Mesothelial cell of epicardium (in vitro differentiated cells): ENCODE results near the gene BCR. TPM values are rescaled to one million over a fixed set of nuclear protein-coding genes. Genes with fewer than 3 reads are reported as not detected.

Source experiments
- DNase-seq, 2 experiments: peaks; one replicate each; pipeline ENCODE4 v3.0.0; 2021; ENCODE audit warnings: low spot score in 2 of 2; ENCODE audit not compliant: unreplicated experiment in 2 of 2
- H3K27ac Mint-ChIP-seq: 2 replicates; pipeline ENCODE4 v1.8.0; 2021; ENCODE audit warnings: mixed read lengths
- H3K27me3 Mint-ChIP-seq: 2 replicates; pipeline ENCODE4 v1.8.0; 2021; ENCODE audit warnings: low read depth, mixed read lengths
- H3K36me3 Mint-ChIP-seq: 2 replicates; pipeline ENCODE4 v1.8.0; 2021; ENCODE audit warnings: mixed read lengths
- H3K4me1 Mint-ChIP-seq: 2 replicates; pipeline ENCODE4 v1.8.0; 2021; ENCODE audit warnings: mixed read lengths
- H3K4me3 Mint-ChIP-seq: 2 replicates; pipeline ENCODE4 v1.8.0; 2021; ENCODE audit warnings: mild to moderate bottlenecking, moderate library complexity, mixed read lengths
- H3K9me3 Mint-ChIP-seq: 2 replicates; pipeline ENCODE4 v1.8.0; 2021; ENCODE audit warnings: mixed read lengths
- CTCF ChIP-seq: fragments of 200-600 bp; sonication (generic); IDR thresholded peaks from one replicate; pipeline ENCODE4 v1.5.0; 2021; ENCODE audit warnings: antibody characterized with exemption; ENCODE audit not compliant: unreplicated experiment
- total RNA-seq: library from RNA; stranded (reverse); gene quantifications from 3 replicates; pipeline ENCODE4 v1.2.1, GENCODE V29; 2021

Gene BCR
- total RNA-seq, 1 donor from 2014 or later, result 72.4 TPM

GRCh38 chr22:23153994-23154393 is 26.3 kb upstream of the BCR start:
- no peak for TF ChIP-seq CTCF
- no peak for DNase-seq
- H3K4me3 Mint-ChIP-seq, result no peak overlapping the region
- peaks cover 8% of the 10 kb centered on the region for H3K4me1 Mint-ChIP-seq
- H3K27me3 Mint-ChIP-seq, result no peaks in the 10 kb centered on the region
- no peaks in the 10 kb centered on the region for H3K9me3 Mint-ChIP-seq
- H3K36me3 Mint-ChIP-seq, result peaks cover 11% of the 10 kb centered on the region
- H3K27ac Mint-ChIP-seq, result no peak overlapping the region

GRCh38 chr22:23154461-23154860 is 25.8 kb upstream of the BCR start:
- no peak for TF ChIP-seq CTCF
- H3K27me3 Mint-ChIP-seq, result no peaks in the 10 kb centered on the region
- H3K36me3 Mint-ChIP-seq, result peaks cover 11% of the 10 kb centered on the region
- no peak for DNase-seq
- H3K4me1 Mint-ChIP-seq, result peaks cover 8% of the 10 kb centered on the region
- no peak overlapping the region for H3K27ac Mint-ChIP-seq
- no peak overlapping the region for H3K4me3 Mint-ChIP-seq
- H3K9me3 Mint-ChIP-seq, result no peaks in the 10 kb centered on the region

GRCh38 chr22:23155143-23155542 is 25.2 kb upstream of the BCR start:
- no peak for TF ChIP-seq CTCF
- Mint-ChIP-seq H3K27ac (no peak overlapping the region), H3K4me1 (peaks cover 2% of the 10 kb centered on the region), H3K36me3 (peaks cover 5% of the 10 kb centered on the region), H3K9me3 (no peaks in the 10 kb centered on the region), H3K27me3 (no peaks in the 10 kb centered on the region), H3K4me3 (no peak overlapping the region)
- DNase-seq, result no peak

- Mint-ChIP-seq H3K27me3 (no peaks in the 10 kb centered on the region), H3K4me1 (peaks cover 2% of the 10 kb centered on the region), H3K27ac (no peak overlapping the region), H3K36me3 (peaks cover 5% of the 10 kb centered on the region), H3K4me3 (no peak overlapping the region), H3K9me3 (no peaks in the 10 kb centered on the region)
- no peak for DNase-seq
- TF ChIP-seq CTCF, result no peak
These were observed 24.5 kb upstream of the BCR start for GRCh38 chr22:23155831-23156230.

- TF ChIP-seq CTCF, result no peak
- Mint-ChIP-seq H3K4me3 (no peak overlapping the region), H3K4me1 (peaks cover 2% of the 10 kb centered on the region), H3K9me3 (no peaks in the 10 kb centered on the region), H3K27me3 (no peaks in the 10 kb centered on the region), H3K36me3 (peaks cover 5% of the 10 kb centered on the region), H3K27ac (no peak overlapping the region)
- no peak for DNase-seq
These were observed 24.0 kb upstream of the BCR start for GRCh38 chr22:23156286-23156685.
